ENCODE measurements around the gene CEACAM3. TPM values are rescaled to one million over a fixed set of nuclear protein-coding genes. Genes with fewer than 3 reads are reported as not detected.

Gene CEACAM3
- total and polyA plus RNA-seq, 2 of the 8 experiments (the other 6 are each of a cell fraction or from before 2014, with no cell fraction given): not detected

GRCh38 chr19:41811981-41812380 lies 15.6 kb downstream of the CEACAM3 start:
- no peaks in the 10 kb centered on the region for H3K23me2 ChIP-seq (ENCODE audit: low read depth, low read length)
- CTCF ChIA-PET (ENCODE audit: partially characterized antibody): interaction anchor here (0.6 to 1.8 kb wide), 2 partner anchors 17 to 604 kb away, joined by 3 to 7 read pairs; no protein-coding TSS in a partner anchor

More at GRCh38 chr19:41811981-41812380, 15.6 kb downstream of the CEACAM3 start:
- no peak overlapping the region for H3K18ac ChIP-seq (ENCODE audit: extremely low read depth, low read length)
- no peaks in the 10 kb centered on the region for H3K36me3 ChIP-seq (ENCODE audit: control insufficient read depth in 2 of 4, insufficient read depth in 4 of 4, low read length in 3 of 4)
- no peaks in the 10 kb centered on the region for H3K4me1 ChIP-seq (replicated peaks in 1 of 4; ENCODE audit: control insufficient read depth in 3 of 4, insufficient read depth in 4 of 4, low read length in 3 of 4)
- no peak overlapping the region for H2BK5ac ChIP-seq (ENCODE audit: low read depth, low read length)
- WGBS, 2 experiments (ENCODE audit: extremely low coverage in 1 of 2, insufficient coverage in 1 of 2, insufficient read length in 1 of 2, insufficient replicate concordance in 2 of 2, low coverage in 1 of 2, low lambda C conversion rate in 2 of 2, missing lambda C conversion rate in 1 of 2): 69% methylated on average over 3 of the region's 3 CpGs; no CpG with 5 or more reads in 1 of the 2 experiments
- H4K20me1 ChIP-seq (replicated peaks in 1 of 2; ENCODE audit: control insufficient read depth in 1 of 2, insufficient read depth in 2 of 2, low read length in 2 of 2): peaks cover 0 to 1% of the 10 kb centered on the region in 2 experiments
- POLR2A ChIA-PET (ENCODE audit: partially characterized antibody): interaction anchor here (1.2 kb wide), 1 partner anchor 47 kb away, joined by 3 read pairs; no protein-coding TSS in a partner anchor
- no peaks in the 10 kb centered on the region for H3K27me3 ChIP-seq (replicated peaks in 1 of 4; ENCODE audit: control insufficient read depth in 3 of 4, extremely low read depth in 1 of 4, insufficient read depth in 3 of 4, low read length in 3 of 4)
- no peak overlapping the region for H3K9ac ChIP-seq (replicated peaks in 1 of 4; ENCODE audit: extremely low read depth in 1 of 4, low read depth in 3 of 4, low read length in 3 of 4)
- no peak for DNase-seq (ENCODE audit: low read depth in 1 of 2, low spot score in 2 of 2)
- H3K14ac ChIP-seq (ENCODE audit: insufficient read length): no peak overlapping the region
- peaks cover 73 to 79% of the 10 kb centered on the region in 2 experiments for H3K9me3 ChIP-seq (ENCODE audit: insufficient read depth in 2 of 2, low read depth in 1 of 2, low read length in 1 of 2)
- no peak for FAIRE-seq
- H4K8ac ChIP-seq (ENCODE audit: extremely low read depth, insufficient read depth, low read length): no peak overlapping the region
- no peak overlapping the region for H3K4ac ChIP-seq (replicated peaks; ENCODE audit: insufficient read length, low read depth, low read length)
- H3K27ac ChIP-seq (ENCODE audit: low read depth, low read length): no peak overlapping the region
- no peak overlapping the region for H3K4me2 ChIP-seq (ENCODE audit: insufficient read depth in 1 of 2, low read depth in 2 of 2, low read length in 2 of 2)
- H3K23ac ChIP-seq (ENCODE audit: insufficient read length): no peak overlapping the region
- H3K4me3 ChIP-seq (ENCODE audit: extremely low read depth in 1 of 4, insufficient read depth in 2 of 4, low read depth in 3 of 4, low read length in 4 of 4): no peak overlapping the region
- TF ChIP-seq CBX8 (IDR thresholded peaks at IDR 0.05; ENCODE audit: borderline replicate concordance, low read depth, low read length): no peak
- TF ChIP-seq TEAD4 (IDR thresholded peaks at IDR 0.05; ENCODE audit: low read depth, low read length): no peak
- TF ChIP-seq TCF12 (IDR thresholded peaks at IDR 0.05; ENCODE audit: low read depth, low read length): no peak
- H3K79me1 ChIP-seq (ENCODE audit: low read depth, low read length): no peaks in the 10 kb centered on the region; the same call in 1 of the 2 replicates
- no peaks in the 10 kb centered on the region for H3K79me2 ChIP-seq (ENCODE audit: control insufficient read depth in 1 of 2, insufficient read depth in 2 of 2, low read length in 2 of 2)
- no peak overlapping the region for H2BK120ac ChIP-seq (replicated peaks; ENCODE audit: low read depth, low read length)
- no peak overlapping the region for H2BK15ac ChIP-seq (ENCODE audit: low read length)
- H2BK20ac ChIP-seq (ENCODE audit: low read length): no peak overlapping the region
- H4K5ac ChIP-seq (ENCODE audit: insufficient read length, low read depth, low read length): no peak overlapping the region
- no peak overlapping the region for H4K91ac ChIP-seq (replicated peaks; ENCODE audit: insufficient read length, low read length)
- H2AFZ ChIP-seq (ENCODE audit: low read length): no peak overlapping the region
- no peak overlapping the region for H2BK12ac ChIP-seq (ENCODE audit: low read depth, low read length)
- H2AK5ac ChIP-seq (ENCODE audit: low read depth, low read length): no peak overlapping the region
- H3K56ac ChIP-seq (replicated peaks; ENCODE audit: insufficient read length, low read depth, low read length): no peak overlapping the region

Measured in H1 (cell line).